GM23338 (cell line): ENCODE results near the gene NRG3. TPM values are rescaled to one million over a fixed set of nuclear protein-coding genes. Genes with fewer than 3 reads are reported as not detected.

Source experiments
- ATAC-seq: fragments of 200-7000 bp; cut with Tn5 transposase; 3 replicates; pipeline ENCODE4 v1.9.1; 2020
- DNase-seq: peaks from one replicate; pipeline ENCODE4 v3.0.0-alpha.2; 2015; ENCODE audit warnings: low spot score
- H2AFZ ChIP-seq: fragments of 200-600 bp; sonication (generic); 2 replicates; pipeline ENCODE4 v1.8.0; 2016; ENCODE audit warnings: antibody characterized with exemption, mild to moderate bottlenecking, moderate library complexity
- H3F3A ChIP-seq: fragments of 200-600 bp; sonication (generic); replicated peaks from 2 replicates; pipeline ENCODE4 v1.8.0; 2017; ENCODE audit warnings: antibody characterized with exemption, mixed run types, low read depth
- H3K27ac ChIP-seq: fragments of 200-600 bp; sonication (generic); 2 replicates; pipeline ENCODE4 v1.6.1; 2016; ENCODE audit warnings: low read depth
- H3K27me3 ChIP-seq: fragments of 200-600 bp; sonication (generic); 2 replicates; pipeline ENCODE4 v1.8.0; 2016; ENCODE audit warnings: mild to moderate bottlenecking, mixed run types, moderate library complexity; ENCODE audit not compliant: insufficient read depth
- H3K36me3 ChIP-seq: fragments of 200-600 bp; sonication (generic); 2 replicates; pipeline ENCODE4 v1.8.0; 2016; ENCODE audit warnings: mild to moderate bottlenecking; ENCODE audit not compliant: insufficient read depth
- H3K4me1 ChIP-seq: fragments of 200-600 bp; sonication (generic); 2 replicates; pipeline ENCODE4 v1.8.0; 2016; ENCODE audit warnings: mild to moderate bottlenecking, moderate library complexity; ENCODE audit not compliant: insufficient read depth
- H3K4me2 ChIP-seq: fragments of 200-600 bp; sonication (generic); 2 replicates; pipeline ENCODE4 v1.7.1; 2017; ENCODE audit warnings: mixed run types
- H3K4me3 ChIP-seq: fragments of 200-600 bp; sonication (generic); 2 replicates; pipeline ENCODE4 v1.6.1; 2016; ENCODE audit warnings: mixed run types
- H3K79me2 ChIP-seq: fragments of 200-600 bp; sonication (generic); replicated peaks from 2 replicates; pipeline ENCODE4 v1.8.0; 2017; ENCODE audit warnings: mild to moderate bottlenecking; ENCODE audit not compliant: insufficient read depth
- H3K9me2 ChIP-seq: fragments of 200-600 bp; sonication (generic); 2 replicates; pipeline ENCODE4 v1.8.0; 2017; ENCODE audit not compliant: insufficient read depth
- H4K20me1 ChIP-seq: fragments of 200-600 bp; sonication (generic); replicated peaks from 2 replicates; pipeline ENCODE4 v1.8.0; 2017; ENCODE audit warnings: mild to moderate bottlenecking; ENCODE audit not compliant: insufficient read depth
- H3K27ac Mint-ChIP-seq: 2 replicates; pipeline ENCODE4 v1.8.0; 2020; ENCODE audit warnings: inconsistent platforms, mild to moderate bottlenecking, moderate library complexity, mixed read lengths
- H3K27me3 Mint-ChIP-seq: 3 replicates; pipeline ENCODE4 v1.8.0; 2022; ENCODE audit warnings: low read depth, mild to moderate bottlenecking, moderate library complexity, mixed read lengths, inconsistent platforms; ENCODE audit not compliant: insufficient read depth, poor library complexity
- H3K36me3 Mint-ChIP-seq: 3 replicates; pipeline ENCODE4 v1.8.0; 2021; ENCODE audit warnings: low read depth, mild to moderate bottlenecking, inconsistent platforms, moderate library complexity, mixed read lengths
- H3K4me1 Mint-ChIP-seq: 3 replicates; pipeline ENCODE4 v1.8.0; 2020; ENCODE audit warnings: mild to moderate bottlenecking, inconsistent platforms, mixed read lengths
- H3K4me3 Mint-ChIP-seq: 3 replicates; pipeline ENCODE4 v1.8.0; 2021; ENCODE audit warnings: moderate library complexity, mild to moderate bottlenecking, inconsistent platforms, mixed read lengths
- H3K9me3 Mint-ChIP-seq: 3 replicates; pipeline ENCODE4 v1.8.0; 2020; ENCODE audit warnings: moderate library complexity, mild to moderate bottlenecking, inconsistent platforms, mixed read lengths
- CREB1 ChIP-seq: fragments of 250-450 bp; sonication (Bioruptor Pico); IDR thresholded peaks from 2 replicates; pipeline ENCODE4 v1.5.0; 2020; ENCODE audit warnings: low read depth, mild to moderate bottlenecking, moderate library complexity
- EZH2 ChIP-seq: fragments of 200-600 bp; sonication (generic); IDR thresholded peaks from one replicate; pipeline ENCODE4 v1.8.0; 2017; ENCODE audit warnings: antibody characterized with exemption, mild to moderate bottlenecking, low read depth; ENCODE audit not compliant: unreplicated experiment
- EZH2phosphoT487 ChIP-seq: fragments of 200-600 bp; sonication (generic); IDR thresholded peaks from one replicate; pipeline ENCODE4 v1.8.1; 2018; ENCODE audit warnings: antibody characterized with exemption; ENCODE audit not compliant: unreplicated experiment
- JUNB ChIP-seq: IDR thresholded peaks from one replicate; pipeline ENCODE4 v1.6.1; 2016; ENCODE audit warnings: antibody characterized with exemption; ENCODE audit not compliant: unreplicated experiment
- NANOG ChIP-seq: IDR thresholded peaks from 2 replicates; pipeline ENCODE4 v1.6.1; 2016; ENCODE audit warnings: antibody characterized with exemption, borderline replicate concordance
- POLR2AphosphoS5 ChIP-seq: IDR thresholded peaks from 2 replicates; pipeline ENCODE4 v1.6.1; 2016; ENCODE audit warnings: antibody characterized with exemption, low read depth
- STAT1 ChIP-seq: IDR thresholded peaks from one replicate; pipeline ENCODE4 v1.6.1; 2016; ENCODE audit warnings: antibody characterized with exemption; ENCODE audit not compliant: unreplicated experiment
- ZNF114 ChIP-seq: fragments of 250-450 bp; sonication (Bioruptor Pico); IDR thresholded peaks from 2 replicates; pipeline ENCODE4 v1.5.0; 2020; ENCODE audit warnings: mild to moderate bottlenecking, moderate library complexity
- ZNF331 ChIP-seq: fragments of 250-450 bp; sonication (Bioruptor Pico); IDR thresholded peaks from 2 replicates; pipeline ENCODE4 v1.5.0; 2020; ENCODE audit warnings: low read depth, mild to moderate bottlenecking, moderate library complexity
- polyA plus RNA-seq: library from polyadenylated mRNA; unstranded; fragments of >200 nt; fragmentation: Nextera tagmentation; extraction: Ambion mirVana; gene quantifications from 2 replicates; pipeline ENCODE4 v1.2.1, GENCODE V29; 2016
- total RNA-seq: library from RNA; depleted of rRNA; stranded (reverse); fragments of >200 nt; shearing (Covaris generic); gene quantifications from 2 replicates; pipeline ENCODE4 v1.2.3, GENCODE V29; 2014
- TF ChIP-seq, protein P1 (sequence below): fragments of 250-450 bp; sonication (Bioruptor Pico); IDR thresholded peaks from 2 replicates; pipeline ENCODE4 v1.5.0; 2020; ENCODE audit warnings: mild to moderate bottlenecking, moderate library complexity
- TF ChIP-seq, protein P2 (sequence below): IDR thresholded peaks from 2 replicates; pipeline ENCODE4 v1.6.1; 2016; ENCODE audit warnings: antibody characterized with exemption
- TF ChIP-seq, protein P3 (sequence below), 2 experiments: fragments of 200-600 bp in 1 of 2; sonication (generic) in 1 of 2; conservative IDR thresholded peaks; 2 replicates each; pipeline versions ENCODE4 v1.5.1 to v1.6.1; 2016 to 2017; ENCODE audit warnings: antibody characterized with exemption in 2 of 2, low read depth in 2 of 2, mild to moderate bottlenecking in 2 of 2, moderate library complexity in 1 of 2
- TF ChIP-seq, protein P4 (sequence below): IDR thresholded peaks from one replicate; pipeline ENCODE4 v1.6.1; 2018; ENCODE audit warnings: antibody characterized with exemption; ENCODE audit not compliant: unreplicated experiment

Gene NRG3
- total and polyA plus RNA-seq, 2 experiments from 2014 or later: 1.9 to 3.9 TPM

DNA sequence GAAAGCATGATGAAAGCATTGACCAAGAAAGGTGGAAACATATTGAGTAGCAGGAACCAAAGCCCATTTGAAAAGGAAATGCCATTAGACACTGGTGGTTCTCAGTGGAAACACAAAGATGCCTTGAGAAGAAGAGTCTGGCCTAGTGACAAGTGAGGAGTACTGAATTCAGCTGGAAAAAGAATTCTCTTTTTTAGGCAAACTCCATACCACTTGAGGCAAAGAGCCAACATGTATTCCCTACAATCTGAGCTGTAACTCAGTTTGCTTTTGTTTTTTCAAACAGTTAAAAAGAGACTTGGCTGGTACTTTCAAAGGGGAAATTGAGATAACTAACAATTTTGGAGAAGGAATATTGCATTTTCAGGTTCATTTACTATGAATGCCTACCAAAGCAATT lies 624.0 kb downstream of the NRG3 start:
- Histone ChIP-seq H4K20me1 (no peaks in the 10 kb centered on the region), H3K9me2 (no peaks in the 10 kb centered on the region; the same call in 1 of the 2 replicates), H3K27me3 (no peaks in the 10 kb centered on the region), H3K79me2 (no peaks in the 10 kb centered on the region), H2AFZ (no peak overlapping the region), H3K4me1 (no peaks in the 10 kb centered on the region), H3K4me3 (no peak overlapping the region), H3K36me3 (no peaks in the 10 kb centered on the region), H3K27ac (no peak overlapping the region), H3F3A (no peaks in the 10 kb centered on the region), H3K4me2 (no peak overlapping the region)
- no peak overlapping the region for H3K27ac Mint-ChIP-seq
- no peak overlapping the region for H3K4me3 Mint-ChIP-seq
- no peak for DNase-seq
- TF ChIP-seq EZH2phosphoT487 (no peak), CREB1 (CRISPR knock-in tag) (no peak), EZH2 (no peak), ZNF114 (CRISPR knock-in tag) (no peak), POLR2AphosphoS5 (no peak), JUNB (no peak), NANOG (no peak), ZNF331 (no peak), STAT1 (no peak)
- TF ChIP-seq, protein P1, sequence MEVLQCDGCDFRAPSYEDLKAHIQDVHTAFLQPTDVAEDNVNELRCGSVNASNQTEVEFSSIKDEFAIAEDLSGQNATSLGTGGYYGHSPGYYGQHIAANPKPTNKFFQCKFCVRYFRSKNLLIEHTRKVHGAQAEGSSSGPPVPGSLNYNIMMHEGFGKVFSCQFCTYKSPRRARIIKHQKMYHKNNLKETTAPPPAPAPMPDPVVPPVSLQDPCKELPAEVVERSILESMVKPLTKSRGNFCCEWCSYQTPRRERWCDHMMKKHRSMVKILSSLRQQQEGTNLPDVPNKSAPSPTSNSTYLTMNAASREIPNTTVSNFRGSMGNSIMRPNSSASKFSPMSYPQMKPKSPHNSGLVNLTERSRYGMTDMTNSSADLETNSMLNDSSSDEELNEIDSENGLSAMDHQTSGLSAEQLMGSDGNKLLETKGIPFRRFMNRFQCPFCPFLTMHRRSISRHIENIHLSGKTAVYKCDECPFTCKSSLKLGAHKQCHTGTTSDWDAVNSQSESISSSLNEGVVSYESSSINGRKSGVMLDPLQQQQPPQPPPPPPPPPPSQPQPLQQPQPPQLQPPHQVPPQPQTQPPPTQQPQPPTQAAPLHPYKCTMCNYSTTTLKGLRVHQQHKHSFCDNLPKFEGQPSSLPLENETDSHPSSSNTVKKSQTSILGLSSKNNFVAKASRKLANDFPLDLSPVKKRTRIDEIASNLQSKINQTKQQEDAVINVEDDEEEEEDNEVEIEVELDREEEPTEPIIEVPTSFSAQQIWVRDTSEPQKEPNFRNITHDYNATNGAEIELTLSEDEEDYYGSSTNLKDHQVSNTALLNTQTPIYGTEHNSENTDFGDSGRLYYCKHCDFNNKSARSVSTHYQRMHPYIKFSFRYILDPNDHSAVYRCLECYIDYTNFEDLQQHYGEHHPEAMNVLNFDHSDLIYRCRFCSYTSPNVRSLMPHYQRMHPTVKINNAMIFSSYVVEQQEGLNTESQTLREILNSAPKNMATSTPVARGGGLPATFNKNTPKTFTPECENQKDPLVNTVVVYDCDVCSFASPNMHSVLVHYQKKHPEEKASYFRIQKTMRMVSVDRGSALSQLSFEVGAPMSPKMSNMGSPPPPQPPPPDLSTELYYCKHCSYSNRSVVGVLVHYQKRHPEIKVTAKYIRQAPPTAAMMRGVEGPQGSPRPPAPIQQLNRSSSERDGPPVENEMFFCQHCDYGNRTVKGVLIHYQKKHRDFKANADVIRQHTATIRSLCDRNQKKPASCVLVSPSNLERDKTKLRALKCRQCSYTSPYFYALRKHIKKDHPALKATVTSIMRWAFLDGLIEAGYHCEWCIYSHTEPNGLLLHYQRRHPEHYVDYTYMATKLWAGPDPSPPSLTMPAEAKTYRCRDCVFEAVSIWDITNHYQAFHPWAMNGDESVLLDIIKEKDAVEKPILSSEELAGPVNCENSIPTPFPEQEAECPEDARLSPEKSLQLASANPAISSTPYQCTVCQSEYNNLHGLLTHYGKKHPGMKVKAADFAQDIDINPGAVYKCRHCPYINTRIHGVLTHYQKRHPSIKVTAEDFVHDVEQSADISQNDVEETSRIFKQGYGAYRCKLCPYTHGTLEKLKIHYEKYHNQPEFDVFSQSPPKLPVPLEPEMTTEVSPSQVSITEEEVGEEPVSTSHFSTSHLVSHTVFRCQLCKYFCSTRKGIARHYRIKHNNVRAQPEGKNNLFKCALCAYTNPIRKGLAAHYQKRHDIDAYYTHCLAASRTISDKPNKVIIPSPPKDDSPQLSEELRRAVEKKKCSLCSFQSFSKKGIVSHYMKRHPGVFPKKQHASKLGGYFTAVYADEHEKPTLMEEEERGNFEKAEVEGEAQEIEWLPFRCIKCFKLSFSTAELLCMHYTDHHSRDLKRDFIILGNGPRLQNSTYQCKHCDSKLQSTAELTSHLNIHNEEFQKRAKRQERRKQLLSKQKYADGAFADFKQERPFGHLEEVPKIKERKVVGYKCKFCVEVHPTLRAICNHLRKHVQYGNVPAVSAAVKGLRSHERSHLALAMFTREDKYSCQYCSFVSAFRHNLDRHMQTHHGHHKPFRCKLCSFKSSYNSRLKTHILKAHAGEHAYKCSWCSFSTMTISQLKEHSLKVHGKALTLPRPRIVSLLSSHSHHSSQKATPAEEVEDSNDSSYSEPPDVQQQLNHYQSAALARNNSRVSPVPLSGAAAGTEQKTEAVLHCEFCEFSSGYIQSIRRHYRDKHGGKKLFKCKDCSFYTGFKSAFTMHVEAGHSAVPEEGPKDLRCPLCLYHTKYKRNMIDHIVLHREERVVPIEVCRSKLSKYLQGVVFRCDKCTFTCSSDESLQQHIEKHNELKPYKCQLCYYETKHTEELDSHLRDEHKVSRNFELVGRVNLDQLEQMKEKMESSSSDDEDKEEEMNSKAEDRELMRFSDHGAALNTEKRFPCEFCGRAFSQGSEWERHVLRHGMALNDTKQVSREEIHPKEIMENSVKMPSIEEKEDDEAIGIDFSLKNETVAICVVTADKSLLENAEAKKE (CRISPR knock-in tag): no peak
- TF ChIP-seq, protein P2, sequence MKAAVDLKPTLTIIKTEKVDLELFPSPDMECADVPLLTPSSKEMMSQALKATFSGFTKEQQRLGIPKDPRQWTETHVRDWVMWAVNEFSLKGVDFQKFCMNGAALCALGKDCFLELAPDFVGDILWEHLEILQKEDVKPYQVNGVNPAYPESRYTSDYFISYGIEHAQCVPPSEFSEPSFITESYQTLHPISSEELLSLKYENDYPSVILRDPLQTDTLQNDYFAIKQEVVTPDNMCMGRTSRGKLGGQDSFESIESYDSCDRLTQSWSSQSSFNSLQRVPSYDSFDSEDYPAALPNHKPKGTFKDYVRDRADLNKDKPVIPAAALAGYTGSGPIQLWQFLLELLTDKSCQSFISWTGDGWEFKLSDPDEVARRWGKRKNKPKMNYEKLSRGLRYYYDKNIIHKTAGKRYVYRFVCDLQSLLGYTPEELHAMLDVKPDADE: no peak
- TF ChIP-seq, protein P3, sequence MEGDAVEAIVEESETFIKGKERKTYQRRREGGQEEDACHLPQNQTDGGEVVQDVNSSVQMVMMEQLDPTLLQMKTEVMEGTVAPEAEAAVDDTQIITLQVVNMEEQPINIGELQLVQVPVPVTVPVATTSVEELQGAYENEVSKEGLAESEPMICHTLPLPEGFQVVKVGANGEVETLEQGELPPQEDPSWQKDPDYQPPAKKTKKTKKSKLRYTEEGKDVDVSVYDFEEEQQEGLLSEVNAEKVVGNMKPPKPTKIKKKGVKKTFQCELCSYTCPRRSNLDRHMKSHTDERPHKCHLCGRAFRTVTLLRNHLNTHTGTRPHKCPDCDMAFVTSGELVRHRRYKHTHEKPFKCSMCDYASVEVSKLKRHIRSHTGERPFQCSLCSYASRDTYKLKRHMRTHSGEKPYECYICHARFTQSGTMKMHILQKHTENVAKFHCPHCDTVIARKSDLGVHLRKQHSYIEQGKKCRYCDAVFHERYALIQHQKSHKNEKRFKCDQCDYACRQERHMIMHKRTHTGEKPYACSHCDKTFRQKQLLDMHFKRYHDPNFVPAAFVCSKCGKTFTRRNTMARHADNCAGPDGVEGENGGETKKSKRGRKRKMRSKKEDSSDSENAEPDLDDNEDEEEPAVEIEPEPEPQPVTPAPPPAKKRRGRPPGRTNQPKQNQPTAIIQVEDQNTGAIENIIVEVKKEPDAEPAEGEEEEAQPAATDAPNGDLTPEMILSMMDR (conservative IDR thresholded peaks at IDR 0.05; ENCODE audit: low read depth in 2 of 2): no peak
- TF ChIP-seq, protein P4, sequence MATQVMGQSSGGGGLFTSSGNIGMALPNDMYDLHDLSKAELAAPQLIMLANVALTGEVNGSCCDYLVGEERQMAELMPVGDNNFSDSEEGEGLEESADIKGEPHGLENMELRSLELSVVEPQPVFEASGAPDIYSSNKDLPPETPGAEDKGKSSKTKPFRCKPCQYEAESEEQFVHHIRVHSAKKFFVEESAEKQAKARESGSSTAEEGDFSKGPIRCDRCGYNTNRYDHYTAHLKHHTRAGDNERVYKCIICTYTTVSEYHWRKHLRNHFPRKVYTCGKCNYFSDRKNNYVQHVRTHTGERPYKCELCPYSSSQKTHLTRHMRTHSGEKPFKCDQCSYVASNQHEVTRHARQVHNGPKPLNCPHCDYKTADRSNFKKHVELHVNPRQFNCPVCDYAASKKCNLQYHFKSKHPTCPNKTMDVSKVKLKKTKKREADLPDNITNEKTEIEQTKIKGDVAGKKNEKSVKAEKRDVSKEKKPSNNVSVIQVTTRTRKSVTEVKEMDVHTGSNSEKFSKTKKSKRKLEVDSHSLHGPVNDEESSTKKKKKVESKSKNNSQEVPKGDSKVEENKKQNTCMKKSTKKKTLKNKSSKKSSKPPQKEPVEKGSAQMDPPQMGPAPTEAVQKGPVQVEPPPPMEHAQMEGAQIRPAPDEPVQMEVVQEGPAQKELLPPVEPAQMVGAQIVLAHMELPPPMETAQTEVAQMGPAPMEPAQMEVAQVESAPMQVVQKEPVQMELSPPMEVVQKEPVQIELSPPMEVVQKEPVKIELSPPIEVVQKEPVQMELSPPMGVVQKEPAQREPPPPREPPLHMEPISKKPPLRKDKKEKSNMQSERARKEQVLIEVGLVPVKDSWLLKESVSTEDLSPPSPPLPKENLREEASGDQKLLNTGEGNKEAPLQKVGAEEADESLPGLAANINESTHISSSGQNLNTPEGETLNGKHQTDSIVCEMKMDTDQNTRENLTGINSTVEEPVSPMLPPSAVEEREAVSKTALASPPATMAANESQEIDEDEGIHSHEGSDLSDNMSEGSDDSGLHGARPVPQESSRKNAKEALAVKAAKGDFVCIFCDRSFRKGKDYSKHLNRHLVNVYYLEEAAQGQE: no peak
- no peaks in the 10 kb centered on the region; the same call in 2 of the 3 replicates for H3K9me3 Mint-ChIP-seq
- no peaks in the 10 kb centered on the region; the same call in 2 of the 3 replicates for H3K4me1 Mint-ChIP-seq
- no peaks in the 10 kb centered on the region for H3K36me3 Mint-ChIP-seq
- H3K27me3 Mint-ChIP-seq: no peaks in the 10 kb centered on the region
- no peak for ATAC-seq
